HG03039 (cell line): ENCODE measurements around the gene TNPO2.

Experiments used
- ATAC-seq: cut with Tn5 transposase; IDR thresholded peaks from one replicate; pipeline ENCODE4 v1.9.1; 2021; ENCODE audit warnings: mild to moderate bottlenecking, moderate library complexity; ENCODE audit not compliant: unreplicated experiment

TNPO2 gene

GRCh38 chr19:12723641-12724426 lies at the start of gene TNPO2:
Gene TNPO2, minus strand, starts transcription at chr19:12723932. Its CDS starts 2,955 bp downstream, at chr19:12720977.
- ATAC-seq, result no peak

DNA sequence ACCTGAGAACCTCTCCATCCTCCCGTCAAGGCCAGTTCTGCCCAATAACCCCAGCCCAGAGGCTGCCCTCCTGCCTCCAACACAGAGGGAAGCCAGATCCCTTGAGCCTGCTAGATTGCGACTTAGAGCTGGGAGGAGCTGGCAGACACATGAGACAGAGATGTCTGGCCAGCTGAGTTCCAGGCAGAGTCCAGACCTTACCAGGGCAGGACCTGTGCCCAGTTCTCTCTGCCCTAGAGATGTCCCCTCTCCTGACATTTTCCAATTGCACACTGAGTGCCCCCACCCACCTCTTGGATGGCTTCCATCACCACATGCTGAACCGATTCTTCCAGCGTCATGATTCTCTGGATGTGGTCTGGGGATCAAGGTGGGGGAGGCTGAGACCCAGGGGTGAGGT lies 48.6 kb upstream of the TNPO2 start:
- no peak for ATAC-seq

DNA sequence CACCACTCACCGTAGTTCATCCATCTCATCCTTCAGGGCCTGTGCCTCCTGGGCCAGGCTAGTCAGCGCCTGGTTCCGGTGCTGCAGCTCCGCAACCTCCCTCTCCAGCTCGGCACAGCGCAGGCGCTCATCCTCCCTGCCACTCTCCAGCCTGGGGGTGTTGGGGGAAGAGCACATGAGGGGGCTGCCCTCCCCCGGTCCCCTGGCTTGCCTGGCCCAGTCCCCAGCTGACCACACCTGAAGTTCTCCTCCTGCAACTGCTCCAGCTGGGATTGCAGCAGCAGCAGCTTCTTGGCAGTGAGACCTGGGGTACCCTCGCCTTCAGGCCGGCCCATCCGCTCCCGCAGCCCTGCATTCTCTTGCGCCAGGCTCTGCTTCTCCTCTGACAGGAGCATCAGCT lies 47.2 kb upstream of the TNPO2 start:
- no peak for ATAC-seq

GRCh38 chr19:12769689-12770088 lies 46.0 kb upstream of the TNPO2 start:
- ATAC-seq, result no peak

GRCh38 chr19:12767666-12768065 lies 43.9 kb upstream of the TNPO2 start:
- no peak for ATAC-seq

DNA sequence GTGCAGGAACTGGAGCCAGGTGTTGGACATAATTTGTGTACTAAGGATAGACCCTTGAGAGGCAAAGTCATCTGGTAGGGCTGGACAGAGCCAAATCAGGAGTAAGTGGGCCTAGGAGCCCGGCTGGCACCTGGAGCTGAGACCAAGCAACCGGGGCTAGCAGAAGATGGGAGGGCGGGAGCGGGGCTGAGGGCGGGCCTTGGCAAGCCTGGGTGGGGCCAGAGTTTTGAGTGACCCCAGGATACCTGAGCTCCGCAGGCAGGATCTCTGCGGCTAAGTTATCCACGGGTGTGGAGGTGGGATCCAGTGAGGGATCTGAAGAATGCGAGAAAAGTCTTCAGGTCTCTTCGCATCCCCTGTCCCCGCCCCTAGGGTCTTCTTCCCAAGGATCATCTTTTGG lies 43.4 kb upstream of the TNPO2 start:
- no peak for ATAC-seq

DNA sequence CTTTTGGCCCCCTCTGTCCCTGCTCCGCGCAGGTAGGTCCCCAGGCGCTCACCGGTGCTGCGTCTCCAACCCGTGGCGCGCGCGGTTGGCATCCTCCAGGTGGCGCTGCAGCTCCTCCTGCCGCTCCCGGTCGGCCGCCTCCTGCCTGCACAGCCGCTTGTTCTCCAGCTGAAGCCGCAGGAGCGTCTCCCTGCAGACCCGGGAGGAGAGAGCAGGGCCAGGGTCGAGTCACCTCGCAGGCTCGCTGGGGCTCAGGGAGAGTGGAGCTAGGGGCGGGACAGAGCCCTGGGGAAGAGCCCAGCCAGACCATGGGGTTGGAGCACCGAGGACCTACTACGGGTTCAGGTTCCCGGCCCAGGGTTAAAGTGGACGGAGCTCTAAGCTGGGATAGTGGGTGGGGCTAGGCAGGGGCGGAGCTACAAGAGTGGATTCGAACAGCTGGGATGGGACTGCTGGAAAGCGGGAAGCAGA lies 42.4 kb upstream of the TNPO2 start:
- ATAC-seq, result no peak

DNA sequence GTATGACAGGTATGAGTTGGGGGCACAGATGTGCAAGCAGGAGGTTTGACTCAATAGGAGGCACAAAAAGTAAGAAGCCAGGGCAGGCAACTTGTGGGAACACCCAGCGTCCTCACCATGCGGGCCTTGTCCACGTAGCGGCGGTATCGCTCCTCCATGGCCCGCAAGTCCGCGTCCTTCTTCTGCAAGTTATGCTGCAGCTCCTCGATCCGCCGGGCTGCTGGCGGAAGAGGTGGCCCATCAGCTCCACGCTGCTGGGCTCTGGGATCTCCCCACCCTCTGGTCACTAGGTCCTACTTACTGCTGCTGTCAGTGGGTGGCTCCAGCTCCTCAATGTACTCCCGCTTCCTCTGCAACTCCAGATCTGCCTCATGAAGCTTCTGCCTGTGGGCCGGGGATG lies 41.0 kb upstream of the TNPO2 start:
- ATAC-seq, result no peak

DNA sequence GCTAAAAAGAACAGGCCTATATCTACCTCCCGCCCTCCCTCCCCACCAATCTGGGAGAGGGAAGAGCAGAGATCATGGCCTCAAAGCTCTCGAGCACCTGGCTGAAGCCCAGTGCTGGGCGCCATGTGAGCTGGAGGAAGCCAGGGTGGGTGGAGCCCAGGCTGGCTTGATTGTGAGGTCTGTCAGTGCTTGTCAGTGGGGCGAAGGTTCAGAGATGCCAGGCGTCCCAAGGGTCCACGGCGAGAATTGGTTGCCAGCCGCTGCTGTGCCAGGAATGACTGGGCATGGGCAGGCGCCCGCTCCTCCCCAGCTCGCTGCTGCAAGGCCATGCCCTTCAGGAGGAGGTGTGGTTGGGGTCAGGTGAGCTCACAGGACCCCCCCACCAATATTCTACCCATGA lies 39.4 kb upstream of the TNPO2 start:
- ATAC-seq, result no peak

- ATAC-seq, result no peak
Observed at GRCh38 chr19:12759686-12760085, 36.0 kb upstream of the TNPO2 start.

DNA sequence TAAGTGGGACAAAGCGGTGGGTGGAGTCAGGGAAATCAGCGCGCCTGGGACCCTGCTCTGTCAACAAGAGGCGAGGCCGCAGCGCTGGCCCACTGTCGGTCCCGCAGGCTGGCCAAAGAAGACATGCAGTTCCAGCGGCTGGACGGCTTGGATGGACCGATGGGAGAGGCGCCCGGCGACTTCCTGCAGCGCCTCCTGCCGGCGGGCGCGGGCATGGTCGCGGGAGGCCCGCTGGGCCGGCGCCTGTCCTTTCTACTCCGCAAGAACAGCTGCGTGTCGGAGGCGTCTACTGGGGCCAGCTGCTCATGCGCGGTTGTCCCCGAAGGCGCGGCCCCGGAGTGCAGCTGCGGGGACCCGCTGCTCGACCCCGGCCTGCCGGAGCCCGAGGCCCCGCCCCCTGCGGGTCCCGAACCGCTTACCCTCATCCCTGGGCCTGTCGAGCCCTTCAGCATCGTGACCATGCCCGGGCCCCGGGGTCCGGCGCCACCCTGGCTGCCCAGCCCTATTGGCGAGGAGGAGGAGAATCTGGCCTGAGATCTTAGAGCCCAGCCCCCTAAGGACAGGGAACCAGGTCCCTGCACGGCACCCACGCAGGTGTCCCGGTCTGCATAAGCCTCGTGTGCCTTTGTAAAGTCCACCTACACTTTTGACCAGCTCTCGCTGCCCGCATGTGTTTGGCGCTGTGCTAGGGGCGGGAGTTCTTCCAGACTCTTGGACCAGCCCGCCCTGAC lies 34.0 kb upstream of the TNPO2 start:
- no peak for ATAC-seq

- ATAC-seq, result no peak
Observed at GRCh38 chr19:12756150-12756883, 32.6 kb upstream of the TNPO2 start.

DNA sequence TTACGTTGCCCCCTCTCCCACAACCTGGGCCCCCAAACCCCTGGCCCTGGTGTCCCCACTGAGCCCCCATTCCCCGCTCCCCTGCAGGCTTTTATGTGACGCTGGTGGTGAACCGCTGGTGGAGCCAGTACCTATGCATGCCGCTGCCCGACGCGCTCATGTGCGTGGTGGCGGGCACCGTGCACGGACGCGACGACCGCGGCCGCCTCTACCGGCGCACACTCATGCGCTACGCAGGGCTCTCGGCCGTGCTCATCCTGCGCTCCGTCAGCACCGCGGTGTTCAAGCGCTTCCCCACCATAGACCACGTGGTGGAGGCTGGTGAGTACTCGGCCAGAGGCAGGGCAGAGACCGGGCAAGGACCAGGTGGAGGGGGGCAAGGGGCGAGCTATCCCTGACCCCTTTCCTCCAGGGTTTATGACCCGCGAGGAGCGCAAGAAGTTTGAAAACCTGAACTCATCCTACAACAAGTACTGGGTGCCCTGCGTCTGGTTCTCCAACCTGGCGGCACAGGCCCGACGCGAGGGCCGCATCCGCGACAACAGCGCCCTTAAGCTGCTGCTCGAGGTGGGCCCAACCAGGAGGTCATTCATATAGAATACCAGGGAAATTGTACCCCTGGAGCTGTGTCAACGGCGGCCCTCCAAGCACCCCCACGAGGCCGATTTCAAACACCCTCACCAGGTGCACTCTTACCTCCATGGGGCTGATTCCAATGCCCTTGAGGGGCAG lies 30.9 kb upstream of the TNPO2 start:
- ATAC-seq, result no peak

- no peak for ATAC-seq
Observed at GRCh38 chr19:12752056-12752781, 28.5 kb upstream of the TNPO2 start.

- no peak for ATAC-seq
Observed at GRCh38 chr19:12751635-12752034, 27.9 kb upstream of the TNPO2 start, which contains the start of gene BEST2. Gene BEST2, plus strand, starts transcription at chr19:12751791. Its CDS starts 802 bp downstream, at chr19:12752593.

DNA sequence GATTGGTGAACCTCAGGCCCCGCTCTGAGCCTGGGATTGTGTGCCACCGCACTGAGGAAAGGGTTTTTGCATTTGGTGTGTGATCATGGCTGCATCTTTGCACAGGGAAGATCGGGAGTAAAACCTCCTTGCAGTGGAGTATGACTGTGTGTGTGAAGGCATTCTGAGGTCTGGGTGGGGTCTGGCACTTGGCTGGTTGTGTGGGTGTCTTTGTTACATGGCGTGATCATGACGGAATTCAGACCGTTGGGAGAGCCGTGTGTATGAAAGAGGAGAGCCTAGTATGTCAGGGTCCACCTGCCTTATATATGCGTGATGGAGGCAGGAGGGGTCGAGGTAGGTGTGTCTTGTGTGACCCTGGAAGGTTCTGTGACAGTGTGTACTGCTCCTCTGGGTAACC lies 27.1 kb upstream of the TNPO2 start:
- ATAC-seq, result no peak

DNA sequence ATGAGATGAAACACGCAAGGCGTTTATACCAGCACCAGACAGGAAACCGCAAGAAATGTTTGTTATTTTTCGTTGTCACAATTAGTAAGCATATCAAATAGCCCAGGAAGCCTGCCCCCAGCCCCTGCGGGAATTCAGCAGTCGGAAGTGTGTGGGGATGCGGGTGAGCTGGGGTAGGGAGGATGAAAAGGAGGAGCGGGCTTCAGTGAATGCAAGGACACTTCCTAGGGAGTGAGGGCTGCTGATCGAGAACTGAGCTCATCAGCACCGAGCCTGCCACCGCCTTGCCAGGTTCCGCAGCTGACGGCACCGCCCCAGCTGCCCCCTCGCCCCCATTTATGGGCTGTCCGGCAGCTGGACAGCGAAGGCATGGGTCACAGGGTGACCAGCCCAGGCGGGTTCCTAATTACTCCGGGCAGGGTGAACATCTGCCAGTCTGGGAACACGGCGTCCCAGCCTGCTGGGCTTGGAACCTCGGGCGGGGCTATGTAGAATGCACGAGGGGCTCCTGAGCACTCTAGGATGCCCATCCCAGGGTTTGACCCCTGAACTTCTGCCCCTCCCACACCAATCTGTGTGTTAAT lies 26.3 kb upstream of the TNPO2 start:
- no peak for ATAC-seq

DNA sequence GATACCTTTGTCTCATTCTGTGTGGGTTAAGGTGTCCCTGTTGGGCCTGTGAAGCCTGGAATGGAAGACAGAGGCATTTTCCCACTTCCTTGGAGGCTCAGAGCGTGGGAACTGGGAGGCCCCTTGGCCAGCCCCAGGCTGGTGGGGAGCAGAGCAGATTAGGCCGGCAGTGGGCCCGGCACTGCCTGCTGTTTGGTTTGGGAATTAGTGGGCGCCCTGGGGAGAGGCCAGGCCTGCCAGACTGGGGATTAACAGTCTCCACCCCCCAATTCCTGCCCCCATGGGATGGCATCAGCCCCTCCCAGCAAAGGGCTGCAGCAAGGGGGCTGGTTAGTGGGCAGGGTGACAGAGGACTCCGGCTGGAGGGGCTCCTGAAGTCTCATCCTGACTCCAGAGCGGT lies 24.8 kb upstream of the TNPO2 start:
- no peak for ATAC-seq

DNA sequence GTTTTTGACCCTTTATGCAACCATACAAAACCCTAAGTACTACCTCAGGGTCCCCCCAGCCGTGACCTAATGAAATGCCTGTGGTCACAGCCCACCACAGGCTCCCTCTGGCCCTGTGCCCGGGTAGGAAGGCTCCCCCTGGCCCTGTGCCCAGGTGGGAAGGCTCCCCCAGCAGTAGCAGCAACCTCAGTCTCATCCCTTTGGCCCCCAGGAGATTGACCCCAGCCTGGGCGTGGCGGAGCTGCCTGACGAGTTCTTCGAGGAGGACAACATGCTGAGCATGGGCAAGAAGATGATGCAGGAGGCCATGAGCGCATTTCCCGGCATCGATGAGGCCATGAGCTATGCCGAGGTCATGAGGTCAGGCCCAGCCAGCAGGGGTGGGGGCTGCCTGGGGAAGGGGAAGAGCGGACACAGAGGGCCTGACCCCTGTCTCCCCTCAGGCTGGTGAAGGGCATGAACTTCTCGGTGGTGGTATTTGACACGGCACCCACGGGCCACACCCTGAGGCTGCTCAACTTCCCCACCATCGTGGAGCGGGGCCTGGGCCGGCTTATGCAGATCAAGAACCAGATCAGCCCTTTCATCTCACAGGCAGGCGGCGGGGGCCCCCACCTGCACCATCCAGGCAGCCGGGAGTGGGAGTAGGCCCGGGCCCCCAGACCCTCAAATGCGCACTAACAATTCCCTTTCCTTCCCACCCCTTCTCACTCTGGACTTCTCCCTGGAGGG lies 21.6 kb upstream of the TNPO2 start:
- ATAC-seq, result no peak
